IMR-90 (cell line): Measurements from ENCODE around the gene ANXA1. TPM values are rescaled to one million over a fixed set of nuclear protein-coding genes. Genes with fewer than 3 reads are reported as not detected.

Experiments used
- ATAC-seq: fragments of 200-7000 bp; cut with Tn5 transposase; 2 replicates; pipeline ENCODE4 v1.9.1; 2020; ENCODE audit warnings: low read depth, mild to moderate bottlenecking, moderate library complexity
- BruUV-seq: library from RNA; stranded (reverse); fragments of 400-500 nt; replicated peaks from 2 replicates; lab custom pipeline; 2021; lab: Mats Ljungman, UMichigan
- CTCF ChIA-PET: fragments of 300-600 bp; formaldehyde crosslinking; extraction: SDS; loops from one replicate; lab custom pipeline; 2021; ENCODE audit warnings: antibody characterized with exemption; lab: Yijun Ruan, JAX
- POLR2A ChIA-PET: fragments of 300-600 bp; sonication (Branson Sonifier 250); formaldehyde crosslinking; loops from one replicate; lab custom pipeline; 2022; ENCODE audit warnings: antibody characterized with exemption; ENCODE audit not compliant: unreplicated experiment; lab: Charles Lee
- DNase-seq: peaks from one replicate; pipeline ENCODE4 v3.0.0; 2013
- H2AFZ ChIP-seq: replicated peaks from 2 replicates; pipeline ENCODE3; 2013; ENCODE audit warnings: low read length, mild to moderate bottlenecking; ENCODE audit not compliant: poor library complexity
- H2AK5ac ChIP-seq: 2 replicates; pipeline ENCODE4 v1.6.1; 2013; ENCODE audit warnings: low read depth, low read length, inconsistent platforms
- H2AK9ac ChIP-seq: replicated peaks from 2 replicates; pipeline ENCODE3; 2013; ENCODE audit warnings: mild to moderate bottlenecking, low read depth, low read length, moderate library complexity; ENCODE audit not compliant: poor library complexity
- H2BK120ac ChIP-seq: 2 replicates; pipeline ENCODE4 v1.6.1; 2013; ENCODE audit warnings: low read depth, low read length, inconsistent platforms
- H2BK15ac ChIP-seq: 3 replicates; pipeline ENCODE4 v1.6.1; 2013; ENCODE audit warnings: low read depth, low read length, inconsistent platforms
- H2BK20ac ChIP-seq: 2 replicates; pipeline ENCODE4 v1.6.1; 2013; ENCODE audit warnings: low read depth, mild to moderate bottlenecking, inconsistent platforms, low read length, moderate library complexity
- H2BK5ac ChIP-seq: 2 replicates; pipeline ENCODE4 v1.6.1; 2013; ENCODE audit warnings: mild to moderate bottlenecking, low read depth, low read length, inconsistent platforms; ENCODE audit not compliant: poor library complexity, severe bottlenecking
- H3K14ac ChIP-seq: replicated peaks from 2 replicates; pipeline ENCODE4 v1.6.1; 2013; ENCODE audit warnings: low read depth, low read length, inconsistent platforms
- H3K18ac ChIP-seq: 2 replicates; pipeline ENCODE4 v1.6.1; 2013; ENCODE audit warnings: low read depth, low read length, control low read depth
- H3K23ac ChIP-seq: 2 replicates; pipeline ENCODE4 v1.6.1; 2013; ENCODE audit warnings: low read depth, low read length, inconsistent platforms
- H3K27ac ChIP-seq: 2 replicates; pipeline ENCODE4 v1.5.1; 2013; ENCODE audit warnings: mild to moderate bottlenecking, control low read depth, low read length; ENCODE audit not compliant: insufficient read depth
- H3K27me3 ChIP-seq: 2 replicates; pipeline ENCODE4 v1.6.1; 2013; ENCODE audit warnings: low read length; ENCODE audit not compliant: control insufficient read depth, insufficient read depth
- H3K36me3 ChIP-seq: 2 replicates; pipeline ENCODE4 v1.6.1; 2013; ENCODE audit warnings: low read length, mixed read lengths; ENCODE audit not compliant: control insufficient read depth, insufficient read depth
- H3K4ac ChIP-seq: 2 replicates; pipeline ENCODE4 v1.6.1; 2013; ENCODE audit warnings: low read depth, low read length, inconsistent platforms
- H3K4me1 ChIP-seq: 2 replicates; pipeline ENCODE4 v1.6.1; 2013; ENCODE audit warnings: low read length, mixed read lengths; ENCODE audit not compliant: control insufficient read depth, insufficient read depth
- H3K4me2 ChIP-seq: 2 replicates; pipeline ENCODE4 v1.6.1; 2013; ENCODE audit warnings: low read depth, mild to moderate bottlenecking, control low read depth, low read length, moderate library complexity
- H3K4me3 ChIP-seq: 2 replicates; pipeline ENCODE4 v1.5.1; 2013; ENCODE audit warnings: low read depth, mild to moderate bottlenecking, control low read depth, low read length, moderate library complexity; ENCODE audit not compliant: insufficient read depth
- H3K56ac ChIP-seq: 2 replicates; pipeline ENCODE4 v1.6.1; 2013; ENCODE audit warnings: low read length, inconsistent platforms; ENCODE audit not compliant: insufficient read depth; ENCODE audit errors: extremely low read depth
- H3K79me1 ChIP-seq, 2 experiments: 2 replicates each; pipeline ENCODE4 v1.6.1; 2013; ENCODE audit warnings: low read length in 2 of 2, inconsistent platforms in 1 of 2, low read depth in 1 of 2
- H3K9ac ChIP-seq: 2 replicates; pipeline ENCODE4 v1.6.1; 2013; ENCODE audit warnings: low read depth, low read length, control low read depth
- H3K9me1 ChIP-seq: 2 replicates; pipeline ENCODE4 v1.6.1; 2013; ENCODE audit warnings: low read length, inconsistent platforms; ENCODE audit not compliant: insufficient read depth
- H3K9me3 ChIP-seq: 2 replicates; pipeline ENCODE4 v1.6.1; 2013; ENCODE audit warnings: low read length; ENCODE audit not compliant: control insufficient read depth, insufficient read depth
- H4K20me1 ChIP-seq: 2 replicates; pipeline ENCODE4 v1.6.1; 2013; ENCODE audit warnings: low read length, inconsistent platforms; ENCODE audit not compliant: insufficient read depth
- H4K5ac ChIP-seq: 2 replicates; pipeline ENCODE4 v1.6.1; 2013; ENCODE audit warnings: mild to moderate bottlenecking, low read depth, low read length, control low read depth
- H4K8ac ChIP-seq, 2 experiments: 2 replicates each; pipeline ENCODE4 v1.6.1; 2013; ENCODE audit warnings: low read depth in 2 of 2, low read length in 2 of 2, control low read depth in 1 of 2, inconsistent platforms in 1 of 2
- H4K91ac ChIP-seq: 2 replicates; pipeline ENCODE4 v1.6.1; 2013; ENCODE audit warnings: low read depth, low read length, inconsistent platforms; ENCODE audit not compliant: insufficient read depth
- CEBPB ChIP-seq: IDR thresholded peaks from 2 replicates; pipeline ENCODE4 v1.6.1; 2012; ENCODE audit warnings: low read depth, low read length, improper control_type of control experiment
- CHD1 ChIP-seq: IDR thresholded peaks from 2 replicates; pipeline ENCODE4 v1.6.1; 2012; ENCODE audit warnings: low read depth, low read length, improper control_type of control experiment
- FOS ChIP-seq: fragments of 150-350 bp; IDR thresholded peaks from 2 replicates; pipeline ENCODE4 v1.6.1; 2016; ENCODE audit warnings: low read depth, low read length
- USF2 ChIP-seq: fragments of 150-350 bp; IDR thresholded peaks from 2 replicates; pipeline ENCODE4 v1.6.1; 2017; ENCODE audit warnings: mild to moderate bottlenecking, antibody characterized with exemption, low read length, low read depth
- WGBS, 2 experiments: methylation state at CpG; one replicate each; pipeline versions ENCODE4 v1.1.5 to v1.1.7; 2013; ENCODE audit warnings: missing lambda C conversion rate in 2 of 2; ENCODE audit not compliant: insufficient read length in 1 of 2; ENCODE audit errors: extremely low coverage in 2 of 2; 5-methylcytosine and 5-hydroxymethylcytosine counted together
- dilution Hi-C: fragments of 300-500 bp; cut with HindIII; formaldehyde crosslinking; loops from one replicate; pipeline ENCODE4 v1.14.3; 2018; ENCODE audit warnings: low sequenced_read_pairs; ENCODE audit not compliant: unreplicated experiment
- in situ Hi-C: fragments of 300-500 bp; cut with MboI; formaldehyde crosslinking; loops from 3 replicates; pipeline ENCODE4 v1.14.3; 2019; ENCODE audit warnings: low sequenced_read_pairs, inconsistent platforms, mixed read lengths
- intact Hi-C: fragments of 100-400 bp; cut with micrococcal nuclease; formaldehyde crosslinking; loops from 2 replicates; pipeline ENCODE4 v1.10.0; 2022
- polyA plus RNA-seq, 3 experiments: library from polyadenylated mRNA; depleted of rRNA; stranded (reverse); fragments of >200 nt; gene quantifications; 2 replicates each; pipeline ENCODE4 v1.2.3, GENCODE V29; 2012; ENCODE audit warnings: low replicate concordance in 1 of 3
- total RNA-seq: library from RNA; depleted of rRNA; stranded (reverse); fragments of >200 nt; gene quantifications from 2 replicates; pipeline ENCODE4 v1.2.3, GENCODE V29; 2012

ANXA1 gene
- total and polyA plus RNA-seq, 2 of the 4 experiments (the other 2 are of a cell fraction) = 520 to 583 TPM

DNA sequence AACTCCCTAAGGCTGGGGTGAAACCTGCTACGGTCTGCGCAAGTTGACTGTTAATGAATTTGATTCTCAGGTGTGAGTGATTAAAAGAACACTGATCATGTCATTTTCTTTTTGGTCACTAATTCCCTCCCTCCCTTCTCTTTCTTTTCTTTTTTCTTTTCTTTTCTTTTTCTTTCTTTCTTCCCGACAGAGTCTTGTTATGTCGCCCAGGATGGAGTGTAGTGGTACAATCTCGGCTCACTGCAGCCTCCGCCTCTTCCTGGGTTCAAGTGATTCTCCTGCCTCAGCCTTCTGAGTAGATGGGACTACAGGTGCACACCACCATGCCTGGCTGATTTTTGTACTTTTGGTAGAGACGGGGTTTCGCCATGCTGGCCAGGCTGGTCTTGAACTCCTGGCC, 2.6 kb downstream of the ANXA1 start (continued):
- no peak for TF ChIP-seq USF2
- TF ChIP-seq CHD1 = no peak
- TF ChIP-seq CEBPB = no peak

DNA sequence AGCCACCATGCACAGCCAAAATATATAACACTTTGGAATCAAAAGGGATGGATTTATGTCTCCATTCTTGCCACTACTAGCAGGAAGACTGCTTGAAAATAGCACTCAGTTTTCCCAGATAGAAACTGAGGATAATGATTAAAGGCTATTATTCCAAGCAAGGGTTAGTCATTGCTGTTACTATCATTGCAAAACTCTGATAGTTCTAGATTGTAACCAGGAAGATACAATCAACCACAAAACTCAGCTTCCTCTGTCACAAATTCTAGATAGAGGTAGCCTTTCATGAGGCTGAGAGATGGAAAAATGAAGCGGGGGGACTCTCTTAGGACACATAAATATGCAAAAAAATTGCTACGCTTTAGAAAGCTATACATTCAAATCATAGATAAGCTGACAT, 3.1 kb downstream of the ANXA1 start:
- Histone ChIP-seq H3K23ac (no peak overlapping the region), H3K27ac (no peak overlapping the region), H3K9ac (no peak overlapping the region), H2BK20ac (no peak overlapping the region), H3K9me1 (no peaks in the 10 kb centered on the region; the same call in none of the 2 replicates), H4K5ac (no peak overlapping the region), H4K20me1 (peaks cover 22% of the 10 kb centered on the region; the same call in 1 of the 2 replicates), H3K4me2 (peak overlapping the region; percentile 14), H2BK15ac (no peak overlapping the region), H2BK120ac (no peak overlapping the region), H3K27me3 (no peaks in the 10 kb centered on the region), H4K8ac (no peak overlapping the region), H3K14ac (no peak overlapping the region), H3K4ac (no peak overlapping the region), H2AFZ (no peak overlapping the region), H4K91ac (no peak overlapping the region), H2AK9ac (no peak overlapping the region), H3K56ac (no peak overlapping the region), H3K36me3 (peaks cover 11% of the 10 kb centered on the region), H2BK5ac (peak overlapping the region; percentile 13), H3K4me3 (no peak overlapping the region), H3K18ac (no peak overlapping the region), H2AK5ac (no peak overlapping the region), H3K4me1 (peaks cover 7% of the 10 kb centered on the region), H3K79me1 (peaks cover 15 to 35% of the 10 kb centered on the region in 2 experiments), H3K9me3 (no peaks in the 10 kb centered on the region)
- intact Hi-C loops = no loop called here
- DNase-seq (peak; percentile 25), ATAC-seq (no peak)
- WGBS, 2 experiments = no CpG with 5 or more reads among the region's 2 CpGs
- dilution Hi-C loops = no loop called here
- CTCF ChIA-PET = interaction anchor here (0.6 to 1.3 kb wide), 2 partner anchors 17 to 47 kb away, joined by 4 to 6 read pairs; no protein-coding TSS in a partner anchor
- POLR2A ChIA-PET = interaction anchor here (1.4 kb wide), 1 partner anchor 22 kb away, joined by 3 read pairs; no protein-coding TSS in a partner anchor
- in situ Hi-C loops = no loop called here
- no TSS peak for BruUV-seq
- TF ChIP-seq CEBPB (peak; percentile 35; the same call in 1 of the 2 replicates), FOS (no peak), USF2 (no peak)
